HCT116 (cell line): ENCODE data around the gene ABCG1. TPM values are rescaled to one million over a fixed set of nuclear protein-coding genes. Genes with fewer than 3 reads are reported as not detected.

Source experiments
- ATAC-seq: fragments of 200-7000 bp; cut with Tn5 transposase; 2 replicates; pipeline ENCODE4 v1.9.1; 2020; ENCODE audit warnings: mild to moderate bottlenecking, moderate library complexity
- BruUV-seq: library from RNA; stranded (reverse); fragments of 400-500 nt; replicated peaks from 2 replicates; lab custom pipeline; 2021; lab: Mats Ljungman, UMichigan
- CTCF ChIA-PET: fragments of 300-600 bp; sonication (Branson Sonifier 250); formaldehyde crosslinking; loops from one replicate; lab custom pipeline; 2021; ENCODE audit warnings: antibody characterized with exemption; lab: Charles Lee
- POLR2A ChIA-PET: fragments of 300-600, 350-600 bp; sonication (Branson Sonifier 250); formaldehyde crosslinking; loops from one replicate; lab custom pipeline; 2021; ENCODE audit warnings: antibody characterized with exemption; lab: Charles Lee
- RAD21 ChIA-PET, 2 experiments: fragments of 300-600 bp; sonication (Branson Sonifier 250); formaldehyde crosslinking; loops; one replicate each; lab custom pipeline; 2023; ENCODE audit warnings: low total read pairs in 2 of 2; ENCODE audit not compliant: uncharacterized antibody in 2 of 2, unreplicated experiment in 2 of 2, low non-redundant PET in 1 of 2; lab: Charles Lee
- DNase-seq: peaks from one replicate; pipeline ENCODE4 v3.0.0-alpha.2; 2010; ENCODE audit warnings: low read depth, low spot score
- H2AFZ ChIP-seq: fragments of 200-600 bp; shearing (Covaris generic), sonication (generic); 2 replicates; pipeline ENCODE4 v1.6.1; 2017; ENCODE audit warnings: low read depth, mixed run types, mixed read lengths, antibody characterized with exemption, low read length; ENCODE audit not compliant: poor library complexity, severe bottlenecking
- H3K27ac ChIP-seq: 2 replicates; pipeline ENCODE4 v1.5.1; 2012; ENCODE audit warnings: low read depth, low read length
- H3K27me3 ChIP-seq: fragments of 200-600 bp; sonication (generic); 2 replicates; pipeline ENCODE4 v1.6.1; 2016; ENCODE audit warnings: mixed run types, low read length, mixed read lengths; ENCODE audit not compliant: insufficient read depth
- H3K36me3 ChIP-seq, 2 experiments: fragments of 200-500 bp in 1 of 2; fragments of 200-600 bp in 1 of 2; sonication (Bioruptor generic) in 1 of 2; sonication (generic) in 1 of 2; 2 replicates each; pipeline versions ENCODE4 v1.5.1 to v1.6.1; 2014 to 2016; ENCODE audit warnings: low read length in 2 of 2, inconsistent platforms in 1 of 2, mixed read lengths in 1 of 2, mixed run types in 1 of 2; ENCODE audit not compliant: insufficient read depth in 2 of 2, control insufficient read depth in 1 of 2
- H3K4me1 ChIP-seq, 2 experiments: fragments of 200-600 bp in 1 of 2; sonication (generic) in 1 of 2; 2 replicates each; pipeline versions ENCODE4 v1.5.1 to v1.6.1; 2012 to 2017; ENCODE audit warnings: low read length in 2 of 2, inconsistent platforms in 1 of 2, mild to moderate bottlenecking in 1 of 2, mixed read lengths in 1 of 2, mixed run types in 1 of 2, moderate library complexity in 1 of 2; ENCODE audit not compliant: insufficient read depth in 2 of 2, control insufficient read depth in 1 of 2
- H3K4me2 ChIP-seq: fragments of 200-600 bp; sonication (generic); 2 replicates; pipeline ENCODE4 v1.6.1; 2017; ENCODE audit warnings: mixed run types, low read length, mixed read lengths
- H3K4me3 ChIP-seq, 2 experiments: fragments of 200-600 bp in 1 of 2; sonication (generic) in 1 of 2; replicated peaks in 1 of 2; 2 replicates each; pipeline ENCODE4 v1.5.1; 2011 to 2016; ENCODE audit warnings: low read length in 2 of 2, control low read depth in 1 of 2, low read depth in 1 of 2, mild to moderate bottlenecking in 1 of 2, mixed read lengths in 1 of 2, mixed run types in 1 of 2
- H3K79me2 ChIP-seq: fragments of 200-600 bp; sonication (generic); 2 replicates; pipeline ENCODE4 v1.6.1; 2017; ENCODE audit warnings: mild to moderate bottlenecking, mixed run types, low read length, moderate library complexity, mixed read lengths; ENCODE audit not compliant: insufficient read depth
- H3K9ac ChIP-seq: fragments of 200-600 bp; sonication (generic); 2 replicates; pipeline ENCODE4 v1.6.1; 2016; ENCODE audit warnings: low read length, mixed read lengths
- H3K9me2 ChIP-seq: fragments of 200-600 bp; sonication (generic), shearing (Covaris generic); 2 replicates; pipeline ENCODE4 v1.6.1; 2017; ENCODE audit warnings: mixed run types, mild to moderate bottlenecking, moderate library complexity; ENCODE audit not compliant: insufficient read depth
- H3K9me3 ChIP-seq, 2 experiments: fragments of 200-500 bp in 1 of 2; fragments of 200-600 bp in 1 of 2; sonication (Bioruptor generic) in 1 of 2; sonication (generic) in 1 of 2; 2 replicates each; pipeline ENCODE4 v1.6.1; 2014 to 2017; ENCODE audit warnings: low read length in 2 of 2, mixed read lengths in 2 of 2, inconsistent platforms in 1 of 2, low read depth in 1 of 2, mild to moderate bottlenecking in 1 of 2, mixed run types in 1 of 2, moderate library complexity in 1 of 2; ENCODE audit not compliant: control insufficient read depth in 1 of 2, insufficient read depth in 1 of 2
- H4K20me1 ChIP-seq: fragments of 200-600 bp; sonication (generic), shearing (Covaris generic); 2 replicates; pipeline ENCODE4 v1.6.1; 2017; ENCODE audit warnings: mixed run types, mild to moderate bottlenecking, moderate library complexity; ENCODE audit not compliant: insufficient read depth
- CEBPB ChIP-seq: IDR thresholded peaks from 2 replicates; pipeline ENCODE4 v1.6.1; 2012; ENCODE audit warnings: low read depth
- EGR1 ChIP-seq: IDR thresholded peaks from 2 replicates; pipeline ENCODE4 v1.6.1; 2012; ENCODE audit warnings: low read depth
- EZH2 ChIP-seq: fragments of 200-600 bp; sonication (generic); IDR thresholded peaks from 2 replicates; pipeline ENCODE4 v1.6.1; 2017; ENCODE audit warnings: antibody characterized with exemption, mixed run types
- EZH2phosphoT487 ChIP-seq: fragments of 200-600 bp; IDR thresholded peaks from 2 replicates; pipeline ENCODE4 v1.6.1; 2018; ENCODE audit warnings: antibody characterized with exemption, borderline replicate concordance
- FOSL1 ChIP-seq: IDR thresholded peaks from 2 replicates; pipeline ENCODE4 v1.6.1; 2012; ENCODE audit warnings: low read depth
- JUND ChIP-seq: IDR thresholded peaks from 2 replicates; pipeline ENCODE4 v1.6.1; 2012
- POLR2AphosphoS5 ChIP-seq: IDR thresholded peaks from 2 replicates; pipeline ENCODE4 v1.6.1; 2011; ENCODE audit warnings: mild to moderate bottlenecking, low read depth, low read length, moderate library complexity
- RAD21 ChIP-seq: IDR thresholded peaks from 2 replicates; pipeline ENCODE4 v1.6.1; 2012; ENCODE audit warnings: low read depth, mild to moderate bottlenecking
- SIN3A ChIP-seq: IDR thresholded peaks from 2 replicates; pipeline ENCODE4 v1.6.1; 2012; ENCODE audit warnings: low read depth
- SP1 ChIP-seq: IDR thresholded peaks from 2 replicates; pipeline ENCODE4 v1.6.1; 2012; ENCODE audit warnings: low read depth
- SRF ChIP-seq: IDR thresholded peaks from 2 replicates; pipeline ENCODE4 v1.6.1; 2012; ENCODE audit warnings: low read depth
- TCF7L2 ChIP-seq: IDR thresholded peaks from 2 replicates; pipeline ENCODE4 v1.7.0; 2011; ENCODE audit warnings: borderline replicate concordance, inconsistent platforms; ENCODE audit not compliant: insufficient read depth, insufficient read length; ENCODE audit errors: extremely low read depth
- intact Hi-C: fragments of 100-400 bp; cut with micrococcal nuclease; formaldehyde crosslinking; loops from 2 replicates; pipeline ENCODE4 v1.10.0; 2022
- total RNA-seq: library from RNA; stranded (reverse); gene quantifications from one replicate; pipeline ENCODE4 v1.2.1, GENCODE V29; 2021; ENCODE audit not compliant: unreplicated experiment
- TF ChIP-seq, protein P1 (sequence below): IDR thresholded peaks from 2 replicates; pipeline ENCODE4 v1.6.1; 2011; ENCODE audit warnings: mild to moderate bottlenecking, low read length, moderate library complexity; ENCODE audit not compliant: insufficient replicate concordance; ENCODE audit errors: extremely low read depth
- TF ChIP-seq, protein P2 (sequence below): IDR thresholded peaks from 2 replicates; pipeline ENCODE4 v1.6.1; 2012
- TF ChIP-seq, protein P3 (sequence below): IDR thresholded peaks from 2 replicates; pipeline ENCODE4 v1.6.1; 2012; ENCODE audit warnings: low read depth

ABCG1 gene
- total RNA-seq, 1 experiment from 2014 or later, result 1.6 TPM

DNA sequence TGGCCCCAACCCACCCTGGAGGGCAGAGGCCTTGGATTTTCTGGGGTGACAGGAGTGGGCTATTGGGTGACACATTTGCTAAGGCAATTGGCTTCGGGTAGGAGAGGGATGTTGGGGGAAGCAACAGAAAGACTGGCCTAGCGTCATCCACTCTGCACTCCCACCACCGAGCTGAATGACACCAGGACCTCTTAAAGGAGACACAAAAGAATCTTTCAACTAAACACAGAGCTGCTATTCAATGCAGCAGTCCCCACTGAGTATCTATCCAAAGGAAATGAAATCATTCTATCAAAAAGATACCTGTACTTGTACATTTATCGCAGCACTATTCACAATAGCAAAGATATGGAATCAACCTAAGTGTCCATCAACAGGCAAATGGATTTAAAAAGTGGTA is 125.7 kb downstream of the ABCG1 start:
- ChIA-PET CTCF (no interaction called here), POLR2A (no interaction called here), RAD21 (no interaction called here)
- Histone ChIP-seq H3K27me3 (no peaks in the 10 kb centered on the region), H3K9me3 (no peaks in the 10 kb centered on the region), H4K20me1 (no peaks in the 10 kb centered on the region), H3K4me3 (no peak overlapping the region), H3K27ac (no peak overlapping the region), H2AFZ (no peak overlapping the region), H3K9ac (no peak overlapping the region), H3K4me1 (no peaks in the 10 kb centered on the region), H3K79me2 (no peaks in the 10 kb centered on the region), H3K9me2 (no peaks in the 10 kb centered on the region), H3K36me3 (no peaks in the 10 kb centered on the region), H3K4me2 (no peak overlapping the region)
- intact Hi-C loops, result no loop called here
- TF ChIP-seq, protein P1, sequence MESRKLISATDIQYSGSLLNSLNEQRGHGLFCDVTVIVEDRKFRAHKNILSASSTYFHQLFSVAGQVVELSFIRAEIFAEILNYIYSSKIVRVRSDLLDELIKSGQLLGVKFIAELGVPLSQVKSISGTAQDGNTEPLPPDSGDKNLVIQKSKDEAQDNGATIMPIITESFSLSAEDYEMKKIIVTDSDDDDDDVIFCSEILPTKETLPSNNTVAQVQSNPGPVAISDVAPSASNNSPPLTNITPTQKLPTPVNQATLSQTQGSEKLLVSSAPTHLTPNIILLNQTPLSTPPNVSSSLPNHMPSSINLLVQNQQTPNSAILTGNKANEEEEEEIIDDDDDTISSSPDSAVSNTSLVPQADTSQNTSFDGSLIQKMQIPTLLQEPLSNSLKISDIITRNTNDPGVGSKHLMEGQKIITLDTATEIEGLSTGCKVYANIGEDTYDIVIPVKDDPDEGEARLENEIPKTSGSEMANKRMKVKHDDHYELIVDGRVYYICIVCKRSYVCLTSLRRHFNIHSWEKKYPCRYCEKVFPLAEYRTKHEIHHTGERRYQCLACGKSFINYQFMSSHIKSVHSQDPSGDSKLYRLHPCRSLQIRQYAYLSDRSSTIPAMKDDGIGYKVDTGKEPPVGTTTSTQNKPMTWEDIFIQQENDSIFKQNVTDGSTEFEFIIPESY, result no peak
- TF ChIP-seq EZH2phosphoT487, result no peak
- TF ChIP-seq POLR2AphosphoS5, result no peak
- no peak for TF ChIP-seq JUND
- no peak for TF ChIP-seq TCF7L2
- TF ChIP-seq, protein P2, sequence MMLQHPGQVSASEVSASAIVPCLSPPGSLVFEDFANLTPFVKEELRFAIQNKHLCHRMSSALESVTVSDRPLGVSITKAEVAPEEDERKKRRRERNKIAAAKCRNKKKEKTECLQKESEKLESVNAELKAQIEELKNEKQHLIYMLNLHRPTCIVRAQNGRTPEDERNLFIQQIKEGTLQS, result no peak
- TF ChIP-seq FOSL1, result no peak
- TF ChIP-seq, protein P3, sequence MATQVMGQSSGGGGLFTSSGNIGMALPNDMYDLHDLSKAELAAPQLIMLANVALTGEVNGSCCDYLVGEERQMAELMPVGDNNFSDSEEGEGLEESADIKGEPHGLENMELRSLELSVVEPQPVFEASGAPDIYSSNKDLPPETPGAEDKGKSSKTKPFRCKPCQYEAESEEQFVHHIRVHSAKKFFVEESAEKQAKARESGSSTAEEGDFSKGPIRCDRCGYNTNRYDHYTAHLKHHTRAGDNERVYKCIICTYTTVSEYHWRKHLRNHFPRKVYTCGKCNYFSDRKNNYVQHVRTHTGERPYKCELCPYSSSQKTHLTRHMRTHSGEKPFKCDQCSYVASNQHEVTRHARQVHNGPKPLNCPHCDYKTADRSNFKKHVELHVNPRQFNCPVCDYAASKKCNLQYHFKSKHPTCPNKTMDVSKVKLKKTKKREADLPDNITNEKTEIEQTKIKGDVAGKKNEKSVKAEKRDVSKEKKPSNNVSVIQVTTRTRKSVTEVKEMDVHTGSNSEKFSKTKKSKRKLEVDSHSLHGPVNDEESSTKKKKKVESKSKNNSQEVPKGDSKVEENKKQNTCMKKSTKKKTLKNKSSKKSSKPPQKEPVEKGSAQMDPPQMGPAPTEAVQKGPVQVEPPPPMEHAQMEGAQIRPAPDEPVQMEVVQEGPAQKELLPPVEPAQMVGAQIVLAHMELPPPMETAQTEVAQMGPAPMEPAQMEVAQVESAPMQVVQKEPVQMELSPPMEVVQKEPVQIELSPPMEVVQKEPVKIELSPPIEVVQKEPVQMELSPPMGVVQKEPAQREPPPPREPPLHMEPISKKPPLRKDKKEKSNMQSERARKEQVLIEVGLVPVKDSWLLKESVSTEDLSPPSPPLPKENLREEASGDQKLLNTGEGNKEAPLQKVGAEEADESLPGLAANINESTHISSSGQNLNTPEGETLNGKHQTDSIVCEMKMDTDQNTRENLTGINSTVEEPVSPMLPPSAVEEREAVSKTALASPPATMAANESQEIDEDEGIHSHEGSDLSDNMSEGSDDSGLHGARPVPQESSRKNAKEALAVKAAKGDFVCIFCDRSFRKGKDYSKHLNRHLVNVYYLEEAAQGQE, result no peak
- no peak for TF ChIP-seq CEBPB
- no peak for TF ChIP-seq RAD21
- no peak for TF ChIP-seq SRF
- TF ChIP-seq EZH2, result no peak
- TF ChIP-seq EGR1, result no peak
- TF ChIP-seq SIN3A, result no peak
- no peak for TF ChIP-seq SP1
- no TSS peak for BruUV-seq
- ATAC-seq (no peak), DNase-seq (no peak)
